Activated CD4-positive, CD25-positive, alpha-beta regulatory T cell treated with anti-CD3 and anti-CD28 coated beads, Interleukin-2, amount 50 U/mL, for 16 hours (primary cell): Measurements from ENCODE around the gene ITGAL.
A peak's percentile ranks its signal among the peaks of the same experiment; 100 is the strongest.

Experiments
- DNase-seq: peaks from one replicate; pipeline ENCODE4 v3.0.0-alpha.2; 2020; ENCODE audit warnings: low read depth, low spot score

The ITGAL gene

DNA sequence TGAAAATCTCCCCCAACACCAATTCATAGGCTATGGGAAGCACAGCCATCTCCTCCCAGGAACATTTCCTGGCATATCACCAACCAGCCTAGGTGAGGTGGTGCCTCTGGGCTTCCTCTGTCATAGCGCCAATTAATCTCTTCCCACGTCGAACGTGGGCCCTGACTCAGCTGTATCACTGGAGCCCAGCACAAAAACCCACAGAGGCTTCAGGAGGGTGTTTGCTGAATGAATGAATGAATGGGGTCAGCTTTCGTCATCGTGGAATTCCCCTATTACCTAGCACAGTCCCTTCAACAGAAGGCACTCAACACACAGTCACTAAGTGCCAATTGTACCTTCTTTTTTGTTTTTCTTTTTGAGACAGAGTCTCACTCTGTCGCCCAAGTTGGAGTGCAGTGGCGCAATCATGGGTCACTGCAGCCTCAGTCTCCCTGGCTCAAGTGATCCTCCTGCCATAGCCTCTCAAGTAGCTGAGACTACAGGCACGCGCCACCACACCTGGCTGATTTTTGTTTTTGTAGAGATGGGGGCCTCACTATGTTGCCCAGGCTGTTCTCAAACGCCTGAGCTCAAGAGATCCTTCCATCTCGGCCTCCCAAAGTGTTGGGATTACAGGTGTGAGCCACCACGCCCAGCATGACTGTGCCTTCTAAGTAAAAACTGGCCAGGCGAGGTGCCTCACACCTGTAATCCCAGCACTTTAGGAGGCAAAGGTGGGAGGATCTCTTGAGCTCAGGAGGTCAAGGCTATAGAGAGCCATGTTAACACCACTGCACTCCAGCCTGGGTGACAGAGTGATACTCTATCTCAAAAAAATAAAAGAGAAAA, 94.8 kb downstream of the ITGAL start:
- peak; percentile 52 for DNase-seq

DNA sequence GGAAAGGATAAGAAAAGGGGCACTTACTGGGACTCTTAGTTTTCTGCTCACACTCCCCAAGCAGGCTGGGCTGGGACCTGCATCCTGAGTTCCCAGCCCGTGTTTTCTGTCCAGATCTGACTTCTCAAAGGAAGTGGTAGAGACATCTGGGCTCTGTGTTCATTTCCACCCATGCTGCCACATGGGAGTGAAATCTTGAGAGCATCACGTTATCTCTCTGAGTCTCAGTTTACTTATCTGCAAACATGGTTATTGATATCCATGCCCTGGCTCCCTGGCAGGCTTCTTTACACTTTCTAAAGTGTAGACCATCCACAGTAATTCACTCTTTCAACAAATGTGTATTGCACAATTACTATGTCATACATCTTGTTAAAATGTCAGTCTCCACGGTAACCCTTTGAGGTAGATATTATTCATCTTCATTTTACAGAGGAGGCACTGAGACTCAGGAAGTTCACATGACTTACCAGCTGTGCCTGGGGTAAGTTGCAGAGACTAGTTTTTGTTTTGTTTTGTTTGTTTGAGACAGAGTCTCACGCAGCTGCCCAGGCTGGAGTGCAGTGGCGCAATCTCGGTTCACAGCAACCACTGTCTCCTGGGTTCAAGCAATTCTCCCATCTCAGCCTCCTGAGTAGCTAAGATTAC, 95.6 kb downstream of the ITGAL start:
- peak; percentile 23 for DNase-seq

DNA sequence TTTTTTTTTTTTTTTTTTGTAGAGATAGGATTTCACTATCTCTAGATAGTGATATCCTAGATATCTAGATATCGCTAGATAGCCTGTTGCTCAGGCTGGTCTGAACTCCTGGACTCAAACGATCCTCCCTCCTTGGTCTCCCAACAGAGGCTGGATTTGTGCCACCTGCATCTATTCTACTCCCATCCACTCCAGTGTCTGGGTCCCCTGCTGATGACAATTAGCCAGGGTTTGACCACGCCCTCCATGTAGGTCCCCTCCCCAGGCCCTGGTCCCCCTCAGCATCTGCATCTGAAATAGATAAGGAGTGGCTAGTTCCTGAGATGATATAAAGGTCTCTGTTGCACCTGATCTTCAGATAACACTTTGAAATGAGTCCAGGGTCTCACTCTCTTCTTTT, 96.7 kb downstream of the ITGAL start:
- no peak for DNase-seq

DNA sequence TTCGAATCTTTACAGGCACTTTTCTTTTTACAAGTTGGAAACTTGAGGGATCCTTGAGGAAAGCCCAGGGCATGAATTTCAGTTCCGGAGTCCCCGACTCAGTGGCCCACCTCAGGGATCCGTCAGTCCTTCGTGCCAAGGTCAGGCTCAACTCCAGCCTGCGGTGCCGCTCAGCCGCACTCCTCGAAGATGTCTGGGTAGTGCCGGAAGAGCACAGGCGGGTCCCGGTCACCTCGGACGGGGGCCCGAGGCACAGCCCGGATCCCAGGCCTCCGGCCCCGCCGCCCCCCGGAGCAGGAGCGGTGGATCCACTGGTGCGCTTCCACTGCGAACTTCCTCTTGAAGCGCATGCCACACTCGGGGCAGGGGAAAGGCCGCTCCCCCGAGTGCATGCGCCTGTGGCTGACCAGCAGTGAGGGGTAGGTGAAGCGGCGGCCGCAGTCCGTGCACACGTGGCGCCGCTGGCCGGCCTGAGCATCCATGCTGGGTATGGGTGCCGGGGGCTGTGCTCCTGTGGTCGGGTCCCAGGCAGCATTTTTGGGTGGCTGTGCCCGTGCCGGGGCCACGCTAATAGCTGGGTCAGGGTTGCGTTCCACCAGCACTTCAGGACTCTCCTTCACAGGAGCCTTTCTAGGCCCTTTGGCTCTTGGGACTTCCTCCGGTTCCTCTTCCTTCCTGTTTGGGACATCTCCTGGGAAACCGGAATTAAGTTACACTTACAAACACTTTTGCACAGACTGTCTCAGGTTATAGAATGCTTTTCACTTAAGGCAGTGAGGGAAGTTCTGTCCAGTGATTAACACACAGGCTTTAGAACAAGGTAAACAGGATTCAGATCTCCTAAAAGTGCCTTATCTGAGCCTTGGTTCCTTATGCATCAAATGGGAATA, 97.4 kb downstream of the ITGAL start:
- DNase-seq: no peak

DNA sequence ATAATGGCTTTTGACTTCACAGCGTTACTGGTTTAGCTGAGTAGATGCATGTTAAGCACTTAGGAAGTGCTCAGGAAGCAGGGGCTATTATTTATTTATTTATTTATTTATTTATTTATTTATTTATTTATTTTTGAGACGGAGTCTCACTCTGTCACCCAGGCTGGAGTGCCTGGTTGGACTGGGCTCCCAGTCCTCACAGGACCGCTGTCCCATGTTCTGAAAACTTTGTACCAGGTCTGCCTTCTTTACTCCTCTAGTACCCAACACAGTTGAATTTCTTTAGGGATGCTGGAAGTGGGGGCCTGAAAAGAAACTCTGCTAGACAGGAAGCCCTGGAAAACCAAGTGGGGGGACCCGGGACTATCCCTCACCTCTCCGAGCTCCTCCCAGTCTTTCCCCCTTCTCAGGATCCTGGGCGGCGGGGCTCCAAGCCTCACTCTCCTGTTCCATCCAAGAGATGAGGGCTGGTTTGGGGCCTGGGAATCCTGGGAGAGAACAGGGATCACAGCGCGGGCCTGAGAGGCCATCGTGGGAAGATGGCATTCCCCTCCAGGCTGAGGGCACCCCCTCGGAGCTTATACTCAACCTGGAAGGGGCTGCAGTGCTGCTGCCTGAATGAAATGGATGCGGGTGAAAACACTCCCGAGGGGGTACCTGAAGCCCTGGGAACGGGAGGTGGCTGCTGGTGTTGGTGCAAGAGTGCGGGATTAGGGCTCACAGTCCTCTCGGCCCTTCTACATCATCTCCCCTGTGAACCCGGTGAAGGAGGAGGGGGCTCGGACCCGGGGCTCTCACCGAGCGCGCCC, 98.3 kb downstream of the ITGAL start:
- DNase-seq: no peak

DNA sequence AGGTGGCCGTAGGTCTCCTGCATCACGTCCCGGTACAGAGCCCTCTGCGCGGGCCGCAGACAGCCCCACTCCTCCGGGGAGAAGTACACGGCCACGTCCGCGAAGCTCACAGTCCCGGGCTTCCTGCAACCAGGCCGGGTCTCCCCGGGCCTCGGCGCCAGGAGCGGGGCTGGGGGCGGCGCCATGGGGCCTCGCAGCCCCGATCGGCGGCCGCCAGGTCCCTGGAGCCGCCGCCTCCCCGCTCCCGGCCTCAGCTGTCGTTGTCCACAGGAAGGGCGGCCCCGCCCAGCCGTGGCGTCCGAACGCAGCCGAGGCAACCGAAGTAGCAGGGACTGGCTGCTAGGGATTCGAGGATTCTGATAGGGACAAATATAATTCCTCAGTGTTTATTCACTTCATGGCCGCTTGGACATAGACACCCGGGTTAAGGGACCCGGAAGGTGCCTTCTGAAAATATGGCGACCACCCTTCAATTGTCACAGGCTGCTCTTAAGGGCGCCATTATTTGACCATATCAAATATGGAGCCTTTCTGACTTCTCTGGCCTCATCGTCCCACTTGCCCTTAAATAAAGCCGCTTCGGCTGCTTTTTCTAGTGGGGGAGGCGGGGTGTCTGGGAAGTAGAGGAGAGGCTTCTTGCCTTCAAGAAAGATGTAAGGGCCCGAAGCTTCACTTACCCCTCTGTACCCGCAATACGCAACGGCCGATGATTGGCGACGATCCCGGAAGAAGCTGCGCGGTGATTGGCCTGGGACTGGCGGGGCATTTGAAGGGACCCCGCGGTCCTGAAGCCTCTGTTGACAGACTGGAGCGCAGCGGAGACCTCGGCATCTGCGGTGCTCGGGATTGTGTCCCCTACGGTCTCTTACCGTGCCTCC, 99.1 kb downstream of the ITGAL start, which contains the start of gene ZNF688:
TSS of gene ZNF688 (minus strand) at position 270 of the 878 bp plus-strand sequence. CDS start at position 185, 85 bp downstream.
- peak; percentile 92 for DNase-seq
